NCI-H2171 (cell line): Measurements from ENCODE around the gene MYO1F.
"Not testable (repeated sequence)": the region's sequence is repeated elsewhere in the genome, so short reads cannot be mapped to it uniquely, and the experiment has no call there.

Experiments used
- DNase-seq: peaks from one replicate; lab custom pipeline; 2025; lab: John Stamatoyannopoulos, UW

Gene MYO1F

DNA sequence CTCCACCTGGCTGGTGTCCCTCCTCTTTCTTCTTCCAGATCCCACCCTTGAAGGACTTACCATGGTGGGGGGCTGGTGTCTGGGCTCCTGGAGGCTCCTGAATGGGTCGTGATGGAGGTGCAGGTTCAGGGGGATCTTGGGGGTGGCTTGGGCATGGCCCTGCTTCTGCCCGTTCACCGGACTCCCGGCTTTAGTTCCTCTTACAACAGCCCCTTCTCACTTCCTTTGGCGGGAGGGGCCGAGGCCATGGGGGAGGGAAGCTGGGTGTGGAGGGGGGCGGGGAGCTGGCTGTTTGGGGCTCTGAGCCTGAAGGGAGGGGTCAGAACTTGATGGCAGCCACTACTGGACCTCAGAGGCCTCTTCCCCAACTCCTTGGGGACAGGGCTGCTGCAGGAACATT is at the start of gene MYO1F:
Gene MYO1F (minus strand): TSS at position 196 of the 400 bp plus-strand sequence. CDS start 133 bp downstream, at position 63.
- DNase-seq: no peak

DNA sequence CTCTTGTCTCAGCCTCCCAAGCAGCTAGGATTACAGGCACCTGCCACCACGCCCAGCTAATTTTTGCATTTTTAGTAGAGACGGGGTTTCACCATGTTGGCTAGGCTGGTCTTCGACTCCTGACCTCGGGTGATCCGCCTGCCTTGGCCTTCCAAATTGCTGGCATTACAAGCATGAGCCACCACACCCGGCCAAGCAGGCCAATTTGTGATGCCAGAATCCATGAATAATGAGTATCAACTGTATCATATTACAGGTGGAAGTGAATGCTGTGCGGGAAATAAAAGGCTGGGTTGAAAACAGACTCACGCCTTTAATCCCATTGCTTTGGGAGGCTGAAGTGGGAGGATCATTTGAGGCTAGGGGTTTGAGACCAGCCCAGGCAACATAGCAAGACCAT is 49.6 kb upstream of the MYO1F start:
- DNase-seq: no peak

DNA sequence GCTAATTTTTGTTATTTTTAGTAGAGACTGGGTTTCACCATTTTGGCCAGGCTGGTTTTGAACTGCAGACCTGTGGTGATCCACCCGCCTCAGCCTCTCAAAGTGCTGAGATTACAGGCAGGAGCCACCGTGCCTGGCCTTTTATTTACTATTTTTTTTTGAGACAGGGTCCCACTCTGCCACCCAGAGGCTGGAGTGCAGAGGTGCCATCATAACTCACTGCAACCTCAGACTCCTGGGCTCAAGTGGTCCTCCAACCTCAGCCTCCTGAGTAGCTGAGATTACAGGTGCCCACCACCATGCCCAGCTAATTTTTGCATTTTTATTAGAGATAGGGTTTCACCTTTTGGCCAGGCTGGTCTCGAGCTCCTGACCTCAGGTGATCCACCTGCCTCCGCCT is 45.6 kb upstream of the MYO1F start:
- not testable (repeated sequence) for DNase-seq

DNA sequence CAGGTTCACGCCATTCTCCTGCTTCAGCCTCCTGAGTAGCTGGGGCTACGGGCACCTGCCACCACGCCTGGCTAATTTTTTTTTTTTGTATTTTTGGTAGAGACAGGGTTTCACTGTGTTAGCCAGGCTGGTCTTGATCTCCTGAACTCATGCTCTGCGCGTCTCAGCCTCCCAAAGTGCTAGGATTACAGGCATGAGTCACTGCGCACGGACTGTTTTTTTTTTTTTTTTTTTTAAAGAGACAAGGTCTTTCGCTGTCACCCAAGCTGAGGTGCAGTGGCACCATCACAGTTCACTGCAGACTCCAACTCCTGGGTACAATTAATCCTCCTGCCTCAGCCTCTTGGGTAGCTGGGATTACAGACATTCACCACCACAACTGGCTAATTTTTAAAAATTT is 41.5 kb upstream of the MYO1F start:
- DNase-seq: no peak

DNA sequence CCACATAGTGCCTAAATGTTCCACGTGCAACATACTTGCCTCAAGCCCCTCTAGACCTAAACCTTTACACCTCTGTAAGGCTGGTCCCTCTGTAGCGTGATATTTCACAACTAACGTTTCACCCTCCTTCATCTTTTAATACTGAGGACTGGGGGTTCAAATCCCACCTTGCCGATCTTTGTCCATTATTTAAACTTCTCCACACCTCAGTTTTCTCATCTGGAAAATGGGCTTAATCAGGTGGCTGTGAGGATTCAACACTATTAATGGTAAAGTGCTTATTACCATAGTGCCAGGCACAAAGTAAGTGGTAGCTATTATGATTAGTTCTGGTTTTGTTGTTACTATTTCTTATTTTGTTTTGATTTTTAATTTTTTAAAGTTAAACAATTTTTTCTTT is 40.7 kb upstream of the MYO1F start:
- no peak for DNase-seq

DNA sequence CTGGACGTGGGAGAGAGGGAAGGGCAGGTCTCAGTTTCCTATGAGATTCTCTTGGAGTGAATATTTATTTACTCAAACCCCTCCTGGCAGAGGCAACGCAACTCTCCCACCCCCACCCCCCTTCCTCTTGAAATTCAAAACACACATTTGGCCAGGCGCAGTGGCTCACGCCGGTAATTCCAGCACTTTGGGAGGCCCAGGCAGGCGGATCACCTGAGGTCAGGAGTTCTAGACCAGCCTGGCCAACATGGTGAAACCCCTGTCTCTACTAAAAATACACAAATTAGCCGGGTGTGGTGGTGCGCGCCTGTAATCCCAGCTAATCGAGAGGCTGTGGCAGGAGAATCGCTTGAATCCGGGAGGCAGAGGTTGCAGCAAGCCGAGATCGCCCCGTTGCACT is 40.1 kb upstream of the MYO1F start:
- not testable (repeated sequence) for DNase-seq

DNA sequence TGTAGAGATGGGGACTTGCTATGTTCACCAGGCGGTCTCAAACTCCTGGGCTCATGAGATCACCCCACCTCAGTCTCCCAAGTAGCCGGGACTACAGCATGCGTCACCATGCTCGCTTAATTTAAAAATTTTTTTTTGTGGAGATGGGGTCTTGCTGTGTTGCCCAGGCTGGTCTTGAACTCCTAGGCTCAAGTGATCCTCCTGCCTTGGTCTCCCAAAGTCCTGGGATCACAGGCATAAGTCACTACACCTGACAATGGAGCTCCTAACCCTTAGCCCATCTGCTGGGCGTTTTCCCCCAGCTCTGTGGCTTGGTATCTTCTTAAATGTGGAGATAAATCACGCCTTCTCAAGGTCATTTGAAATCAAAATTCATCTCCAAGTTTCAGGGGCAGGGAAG is 39.6 kb upstream of the MYO1F start:
- DNase-seq: no peak

DNA sequence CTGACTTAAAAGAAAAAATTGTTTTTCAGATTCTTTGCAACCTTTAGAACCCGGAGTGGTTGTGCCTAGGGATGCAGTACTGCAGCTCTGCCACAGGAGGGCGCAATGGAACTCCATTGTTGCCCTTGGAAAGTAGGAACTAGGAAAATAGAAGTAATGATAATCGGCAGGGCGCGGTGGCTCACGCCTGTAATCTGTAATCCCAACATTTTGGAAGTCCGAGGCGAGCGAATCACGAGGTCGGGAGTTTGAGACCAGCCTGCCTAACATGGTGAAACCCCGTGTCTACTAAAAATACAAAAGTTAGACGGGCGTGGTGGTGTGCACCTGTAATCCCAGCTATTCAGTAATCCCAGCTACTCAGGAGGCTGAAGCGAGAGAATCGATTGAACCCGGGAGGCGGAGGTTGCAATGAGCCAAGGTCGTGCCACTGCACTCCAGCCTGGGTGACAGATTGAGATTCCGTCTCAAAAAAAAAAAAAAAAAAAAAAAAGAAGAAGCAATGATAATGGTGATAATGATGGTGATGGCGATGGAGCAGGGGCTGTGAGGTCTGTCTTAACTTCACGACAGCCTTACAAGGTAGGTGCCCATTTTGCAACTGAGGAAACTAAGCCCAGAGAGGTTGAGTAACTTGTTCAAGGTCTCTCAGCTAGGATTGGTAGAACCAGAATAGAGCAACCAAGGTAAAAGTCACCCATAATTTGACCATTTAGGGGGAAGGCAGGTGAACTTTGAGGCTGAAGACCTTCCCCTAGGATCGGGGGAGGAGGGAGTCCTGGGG is 38.8 kb upstream of the MYO1F start:
- DNase-seq: no peak

DNA sequence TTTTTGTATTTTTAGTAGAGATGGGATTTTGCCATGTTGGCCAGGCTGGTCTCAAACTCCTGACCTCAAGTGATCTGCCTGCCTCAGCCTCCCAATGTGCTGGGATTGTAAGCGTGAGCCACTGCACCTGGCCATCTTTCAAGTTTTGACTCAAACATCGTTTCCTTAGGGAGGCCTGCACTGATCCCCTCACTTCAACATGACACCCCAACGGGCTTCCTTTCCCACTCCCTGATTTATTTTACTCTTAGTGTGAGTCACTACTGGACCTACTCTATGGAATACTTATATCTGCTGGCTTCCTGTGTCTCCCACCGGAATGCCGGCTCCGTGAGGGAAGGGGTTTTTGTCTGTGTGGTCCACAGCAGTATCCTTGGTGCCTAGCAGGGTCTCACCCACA is 37.8 kb upstream of the MYO1F start:
- DNase-seq: no peak

DNA sequence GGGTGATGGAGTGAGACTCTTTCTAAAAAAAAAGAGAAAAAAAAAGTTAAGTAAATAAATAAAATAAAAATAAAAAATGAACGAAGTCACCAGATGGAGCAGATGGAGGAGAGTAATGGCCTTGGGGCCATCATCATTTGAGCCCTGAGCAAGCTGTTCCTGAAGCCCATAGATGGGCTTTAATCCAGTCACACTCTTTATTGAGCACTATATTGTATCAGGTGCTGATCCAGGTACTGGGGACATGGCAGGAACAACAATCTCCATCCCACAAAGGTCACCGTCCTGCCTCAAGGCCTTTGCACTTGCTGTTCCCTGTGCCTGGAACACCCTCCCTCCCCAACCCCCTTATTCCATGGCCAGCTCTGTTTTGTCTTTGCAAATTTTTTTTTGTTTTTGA is 37.2 kb upstream of the MYO1F start:
- no peak for DNase-seq

DNA sequence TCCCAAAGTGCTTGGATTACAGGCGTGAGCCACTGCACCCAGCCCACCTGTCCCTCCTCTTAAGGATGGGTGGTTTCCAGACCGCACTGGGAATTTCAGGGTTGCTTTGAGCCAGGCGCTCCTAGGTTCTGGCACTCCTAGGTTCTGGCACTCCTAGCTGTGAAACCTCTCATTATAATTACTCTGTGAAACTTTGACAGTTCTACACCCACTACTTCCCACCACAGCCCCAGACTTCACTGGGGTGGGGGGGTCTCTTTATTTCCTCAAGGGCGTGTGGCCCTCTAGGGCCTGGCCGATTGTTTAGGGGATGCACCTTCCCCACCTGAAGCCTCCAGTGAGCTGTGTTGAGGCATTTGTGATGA is 35.5 kb upstream of the MYO1F start:
- DNase-seq: no peak

DNA sequence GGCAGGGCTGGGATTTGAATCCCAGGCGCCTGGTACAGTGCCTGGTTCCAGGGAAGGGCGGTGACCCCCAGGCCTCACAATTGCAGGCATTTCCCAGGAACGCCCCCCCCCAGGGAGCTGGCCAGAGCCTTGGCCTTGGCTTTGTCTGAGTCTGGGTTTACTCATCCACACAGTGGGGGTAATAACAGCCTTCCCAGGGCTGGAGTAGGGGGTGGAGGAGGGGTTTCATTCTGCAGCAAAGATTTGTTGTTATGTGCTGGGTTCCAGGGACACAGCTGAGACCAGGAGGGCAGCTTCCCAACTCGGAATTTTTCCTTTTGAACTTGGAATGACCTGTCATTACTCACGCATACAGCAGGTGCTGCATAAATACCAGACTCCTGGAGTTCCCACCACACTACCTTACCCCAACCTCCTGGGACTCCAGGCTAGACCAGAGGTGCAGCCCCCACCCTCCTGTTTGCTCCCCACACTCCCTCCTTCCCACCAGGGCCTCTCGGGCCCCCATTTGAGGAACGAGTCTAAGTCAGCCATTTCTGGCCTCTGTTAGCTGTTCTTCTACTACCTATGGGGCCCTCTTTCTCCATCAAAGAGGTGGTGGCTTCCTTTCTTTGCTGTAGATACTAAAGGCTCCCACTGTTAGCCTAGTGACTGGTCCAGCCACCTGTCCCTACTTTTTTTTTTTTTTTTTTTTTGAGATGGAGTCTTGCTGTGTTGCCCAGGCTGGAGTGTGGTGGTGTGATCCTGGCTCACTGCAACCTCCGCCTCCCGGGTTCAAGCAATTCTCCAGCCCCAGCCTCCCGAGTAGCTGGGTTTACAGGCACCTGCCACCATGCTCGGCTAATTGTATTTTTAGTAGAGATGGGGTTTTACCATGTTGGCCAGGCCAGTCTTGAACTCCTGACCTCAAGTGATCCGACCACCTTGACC is 34.9 kb upstream of the MYO1F start:
- DNase-seq: no peak

DNA sequence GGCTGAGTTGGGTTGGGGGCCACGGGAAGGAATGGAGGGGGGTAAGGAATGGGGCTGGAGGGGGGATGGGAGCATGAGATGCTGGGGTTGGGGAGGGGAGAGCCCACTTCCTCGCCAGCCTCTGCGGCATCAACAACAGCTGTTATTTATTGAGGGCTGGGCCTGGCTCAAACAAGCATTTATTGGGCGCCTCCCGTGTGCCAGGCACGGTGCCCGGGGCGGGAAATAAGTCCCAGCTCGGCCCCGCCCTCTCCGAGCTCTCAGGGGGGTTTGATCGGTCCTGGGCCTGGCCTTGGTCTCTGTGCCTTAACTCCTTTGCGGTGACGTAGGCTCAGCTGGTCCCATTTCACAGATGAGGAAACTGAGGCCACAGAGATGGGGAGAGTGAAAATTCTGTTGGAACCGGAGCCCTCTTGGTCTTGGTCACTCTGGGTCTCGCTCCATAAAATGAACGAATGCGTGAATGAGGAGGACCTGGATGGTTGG is 34.2 kb upstream of the MYO1F start:
- no peak for DNase-seq

DNA sequence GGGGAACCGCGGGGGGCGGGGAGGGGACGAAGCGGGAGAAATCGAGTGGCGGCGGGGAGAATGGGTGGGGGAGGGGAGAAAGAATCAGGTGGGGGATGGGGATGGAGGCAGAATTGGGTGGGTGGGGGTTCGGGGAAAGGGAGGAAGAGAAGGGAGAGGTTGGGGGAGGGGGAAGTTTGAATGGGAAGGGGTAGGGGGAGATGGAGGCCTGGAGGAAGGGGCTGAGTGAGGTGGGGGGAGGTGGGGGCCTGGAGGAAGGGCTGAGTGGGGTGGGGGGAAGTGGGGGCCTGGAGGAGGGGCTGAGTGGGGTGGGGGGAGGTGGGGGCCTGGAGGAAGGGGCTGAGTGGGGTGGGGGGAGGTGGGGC is 33.7 kb upstream of the MYO1F start:
- no peak for DNase-seq

DNA sequence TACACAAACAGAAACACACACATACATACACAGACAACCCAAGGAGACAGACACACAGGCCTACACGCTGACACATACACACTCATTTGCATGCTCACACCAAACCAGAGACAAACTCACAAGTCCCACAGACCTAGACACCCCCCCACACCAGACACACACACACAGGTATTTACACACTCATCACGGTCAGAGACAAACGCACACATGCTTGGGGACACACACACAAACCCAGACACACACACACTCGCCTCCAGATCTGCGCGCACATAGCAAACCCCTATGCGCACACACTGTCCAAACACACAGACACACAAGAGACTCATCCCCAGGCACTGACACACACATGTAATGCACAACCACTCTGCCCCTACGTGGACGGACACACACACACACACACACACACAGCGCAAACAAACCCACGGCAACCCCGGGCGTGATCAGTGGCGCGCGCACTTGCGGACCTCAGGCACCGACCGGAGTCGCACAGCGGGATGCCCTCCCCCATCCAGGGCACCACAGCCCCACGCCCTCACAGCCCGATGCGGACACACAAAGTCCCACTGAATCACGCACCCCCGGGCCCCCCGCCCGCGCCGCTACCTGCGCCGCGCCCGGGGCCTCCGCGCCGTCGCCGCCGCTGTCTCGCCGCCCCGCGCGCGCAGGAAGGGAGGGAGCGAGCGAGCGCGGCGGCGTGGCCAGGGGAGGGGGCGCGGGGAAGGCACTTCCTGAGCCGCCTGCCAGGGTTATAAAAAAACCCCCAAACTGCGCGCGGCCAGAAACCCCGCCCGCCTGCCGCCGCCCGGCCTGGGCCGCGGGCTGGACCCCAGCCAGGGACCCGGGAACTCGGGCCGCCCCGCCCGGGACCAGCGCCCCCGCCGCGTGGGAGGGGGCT is 33.0 kb upstream of the MYO1F start, which contains the start of gene ADAMTS10:
Gene ADAMTS10 (minus strand): TSS at position 675 of the 895 bp plus-strand sequence. CDS start 5,005 bp downstream, outside the sequence.
- no peak for DNase-seq

DNA sequence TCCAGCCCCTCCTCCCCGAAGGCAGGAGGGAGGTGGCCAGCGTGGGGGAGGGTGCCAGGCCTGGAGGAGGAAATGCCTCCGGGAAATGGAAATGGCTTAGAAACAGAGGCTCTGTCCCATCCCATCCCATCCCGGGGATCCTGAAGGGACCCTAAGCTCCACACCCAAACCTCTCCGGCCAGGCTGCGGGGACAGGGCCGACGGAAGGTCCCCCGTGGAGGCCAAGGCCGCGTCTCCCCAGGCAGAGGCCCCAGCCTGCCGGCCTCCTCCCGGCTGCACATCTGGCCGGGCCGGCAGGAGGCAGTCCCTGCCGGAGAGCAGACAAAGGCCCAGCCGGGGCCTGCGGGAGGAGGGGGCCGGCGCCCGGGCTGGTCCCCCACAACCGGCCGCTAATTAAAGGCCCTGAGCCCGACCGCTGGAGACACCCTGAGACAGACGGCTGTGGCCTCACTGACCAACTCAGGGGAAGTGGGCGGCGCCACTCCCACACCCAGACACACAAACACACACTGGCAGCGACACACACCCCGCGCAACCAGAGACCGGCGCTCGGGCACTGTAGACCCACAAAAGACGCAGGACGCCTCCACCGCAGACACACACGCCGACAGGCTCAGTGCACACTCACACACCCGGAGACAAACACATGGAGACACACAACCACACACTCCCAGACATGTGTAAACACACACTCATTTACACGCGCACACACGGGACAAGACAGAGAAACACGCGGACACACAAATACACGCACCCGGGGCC is 32.2 kb upstream of the MYO1F start:
- no peak for DNase-seq

DNA sequence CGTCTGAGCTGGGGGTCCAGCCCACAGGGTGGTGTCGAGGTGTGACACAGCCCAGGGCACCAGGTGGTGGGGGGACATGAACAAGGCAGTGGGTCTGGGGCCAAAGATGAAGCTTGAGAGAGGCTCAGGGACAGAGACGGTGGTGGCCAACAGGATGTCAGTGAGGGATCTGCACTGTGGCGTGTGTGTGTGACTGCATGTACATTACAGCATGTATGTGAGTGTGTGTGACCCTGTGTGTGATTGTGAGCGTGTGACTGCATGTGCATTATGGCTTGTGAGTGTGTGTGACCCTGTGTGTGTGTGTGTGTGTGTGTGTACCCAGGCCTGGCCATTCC is 31.7 kb upstream of the MYO1F start:
- DNase-seq: no peak

DNA sequence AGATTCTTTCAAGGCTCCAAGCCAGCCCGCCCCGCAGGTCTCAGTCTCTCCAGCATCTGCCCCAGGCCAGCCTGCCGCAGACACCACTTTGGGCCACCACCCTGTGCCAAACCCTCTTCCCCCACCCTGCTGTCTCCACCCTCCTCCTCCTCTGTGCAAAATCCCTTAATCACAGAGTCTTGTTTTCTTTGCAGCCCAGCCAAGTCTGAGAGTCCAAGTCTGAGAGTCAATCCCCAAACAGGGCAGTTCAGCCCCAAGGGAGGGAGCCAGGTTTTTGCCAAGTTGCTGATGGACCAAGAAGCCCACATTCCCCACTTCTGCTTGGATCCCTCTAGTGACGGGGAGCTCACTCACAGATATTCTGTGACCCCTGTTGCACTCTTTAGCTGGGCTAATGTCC is 30.1 kb upstream of the MYO1F start:
- no peak for DNase-seq

DNA sequence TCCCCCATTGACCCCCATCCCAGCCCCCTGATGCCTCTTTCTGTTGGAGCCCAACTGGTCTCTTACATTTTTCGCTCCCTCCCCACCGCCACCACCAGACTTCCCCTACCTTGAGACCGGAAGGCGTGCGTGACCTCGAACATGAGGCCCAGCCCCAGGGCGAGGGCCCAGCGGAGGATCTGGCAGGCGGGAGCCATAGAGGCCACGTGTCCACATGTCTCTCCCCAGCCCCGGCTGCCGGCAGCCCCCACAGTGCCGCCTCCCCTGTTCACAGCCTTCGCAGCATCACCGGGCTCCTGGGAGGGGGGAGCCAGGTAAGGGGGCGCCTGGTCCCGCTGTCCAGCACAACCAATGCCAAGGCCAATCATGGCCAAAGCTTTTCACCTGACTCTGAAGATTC is 28.3 kb upstream of the MYO1F start:
- DNase-seq: no peak

DNA sequence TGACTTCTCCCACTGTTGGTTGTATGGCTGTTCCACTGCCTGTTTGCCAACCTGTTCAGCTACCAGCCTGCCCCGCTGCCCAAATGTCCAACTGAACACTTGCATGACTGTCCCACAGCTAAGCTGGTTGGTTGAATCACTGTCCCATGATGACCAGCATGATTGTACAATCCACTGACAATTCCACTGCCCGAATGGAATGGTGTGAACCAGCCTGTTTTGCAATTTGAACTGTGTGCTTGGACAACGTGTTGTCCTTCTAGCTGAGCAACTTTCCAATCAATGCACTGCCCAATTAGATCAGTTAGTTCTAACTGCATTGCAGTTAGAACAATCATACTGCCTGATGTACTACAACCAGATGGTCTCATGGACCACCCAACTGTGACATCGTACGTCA is 24.6 kb upstream of the MYO1F start:
- DNase-seq: no peak

DNA sequence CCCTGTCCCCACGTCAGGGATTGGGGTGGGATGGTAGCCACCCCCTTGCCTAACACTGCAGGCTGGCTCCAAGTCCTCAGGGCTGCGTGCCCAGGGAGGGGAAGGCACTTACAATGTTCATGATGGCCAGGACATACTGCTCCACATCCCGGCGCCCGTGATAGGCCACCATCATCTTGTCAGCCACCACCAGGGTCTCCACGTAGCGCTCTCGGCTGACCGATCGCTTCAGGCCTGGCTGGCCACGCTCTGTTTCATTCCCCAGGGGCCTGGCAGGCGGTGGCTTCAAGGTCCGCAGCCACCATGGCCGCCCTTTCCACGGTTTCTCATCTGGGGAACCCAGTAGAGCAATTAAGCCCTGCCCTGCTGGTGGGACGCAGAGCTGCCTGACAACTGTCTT is 23.6 kb upstream of the MYO1F start:
- no peak for DNase-seq
